SK-N-SH treated with all-trans-retinoic acid at 6 μM for 48 hours (cell line): ENCODE results near the gene SCAND1.

Experiments used
- ARNTL ChIP-seq: fragments of 450-650 bp; formaldehyde crosslinking; IDR thresholded peaks from 2 replicates; pipeline ENCODE4 v1.5.0; 2020; ENCODE audit warnings: low read depth, mild to moderate bottlenecking, moderate library complexity, borderline replicate concordance
- BACH2 ChIP-seq: fragments of 250-450 bp; sonication (Bioruptor Pico); IDR thresholded peaks from 2 replicates; pipeline ENCODE4 v1.9.0; 2021; ENCODE audit warnings: mild to moderate bottlenecking, borderline replicate concordance
- CSDC2 ChIP-seq: fragments of 250-450 bp; sonication (Bioruptor Pico); IDR thresholded peaks from 2 replicates; pipeline ENCODE4 v1.5.0; 2020; ENCODE audit warnings: mild to moderate bottlenecking, moderate library complexity
- ESRRG ChIP-seq: fragments of 250-450 bp; sonication (Bioruptor Pico); IDR thresholded peaks from 2 replicates; pipeline ENCODE4 v1.6.1; 2021; ENCODE audit warnings: mild to moderate bottlenecking
- RARB ChIP-seq: fragments of 250-450 bp; sonication (Bioruptor Pico); IDR thresholded peaks from 2 replicates; pipeline ENCODE4 v1.8.0; 2021; ENCODE audit warnings: mild to moderate bottlenecking, moderate library complexity
- ZC3H10 ChIP-seq: fragments of 250-450 bp; sonication (Bioruptor Pico); IDR thresholded peaks from 2 replicates; pipeline ENCODE4 v1.5.1; 2021; ENCODE audit warnings: mild to moderate bottlenecking, moderate library complexity
- ZFP3 ChIP-seq: fragments of 250-450 bp; sonication (Bioruptor Pico); IDR thresholded peaks from 2 replicates; pipeline ENCODE4 v1.5.0; 2020; ENCODE audit warnings: mild to moderate bottlenecking, moderate library complexity
- ZFP30 ChIP-seq: fragments of 450-650 bp; formaldehyde crosslinking; IDR thresholded peaks from 2 replicates; pipeline ENCODE4 v1.5.0; 2022; ENCODE audit warnings: mild to moderate bottlenecking, moderate library complexity
- TF ChIP-seq, protein P1 (sequence below): fragments of 250-450 bp; sonication (Bioruptor Pico); IDR thresholded peaks from 2 replicates; pipeline ENCODE4 v1.5.0; 2020; ENCODE audit warnings: mild to moderate bottlenecking, moderate library complexity
- TF ChIP-seq, protein P2 (sequence below): fragments of 250-450 bp; sonication (Bioruptor Pico); IDR thresholded peaks from 2 replicates; pipeline ENCODE4 v1.8.0; 2020; ENCODE audit warnings: mild to moderate bottlenecking, moderate library complexity, borderline replicate concordance

DNA sequence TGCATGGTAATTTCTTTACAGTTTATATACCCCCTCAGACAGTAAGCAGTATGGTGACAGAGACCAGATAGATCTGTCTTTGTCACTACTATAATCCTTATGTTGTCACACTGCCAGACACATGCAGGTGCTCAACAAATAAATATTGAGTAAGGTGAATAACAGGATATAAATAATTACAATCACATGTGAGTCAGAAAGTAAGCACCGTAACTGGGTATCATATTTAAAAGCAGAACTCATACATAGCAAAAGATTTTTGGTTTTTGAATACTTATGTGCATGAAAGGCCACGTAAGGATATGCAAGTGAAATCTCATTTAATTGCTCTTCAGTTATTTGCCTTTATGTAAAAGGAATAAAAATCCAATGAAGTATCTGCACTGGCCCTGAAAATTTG lies 31.5 kb upstream of the SCAND1 start:
- no peak for TF ChIP-seq ZFP3
- TF ChIP-seq BACH2 (CRISPR knock-in tag) = no peak
- TF ChIP-seq CSDC2 (CRISPR knock-in tag) = no peak
- no peak for TF ChIP-seq ZFP30
- TF ChIP-seq, protein P1, sequence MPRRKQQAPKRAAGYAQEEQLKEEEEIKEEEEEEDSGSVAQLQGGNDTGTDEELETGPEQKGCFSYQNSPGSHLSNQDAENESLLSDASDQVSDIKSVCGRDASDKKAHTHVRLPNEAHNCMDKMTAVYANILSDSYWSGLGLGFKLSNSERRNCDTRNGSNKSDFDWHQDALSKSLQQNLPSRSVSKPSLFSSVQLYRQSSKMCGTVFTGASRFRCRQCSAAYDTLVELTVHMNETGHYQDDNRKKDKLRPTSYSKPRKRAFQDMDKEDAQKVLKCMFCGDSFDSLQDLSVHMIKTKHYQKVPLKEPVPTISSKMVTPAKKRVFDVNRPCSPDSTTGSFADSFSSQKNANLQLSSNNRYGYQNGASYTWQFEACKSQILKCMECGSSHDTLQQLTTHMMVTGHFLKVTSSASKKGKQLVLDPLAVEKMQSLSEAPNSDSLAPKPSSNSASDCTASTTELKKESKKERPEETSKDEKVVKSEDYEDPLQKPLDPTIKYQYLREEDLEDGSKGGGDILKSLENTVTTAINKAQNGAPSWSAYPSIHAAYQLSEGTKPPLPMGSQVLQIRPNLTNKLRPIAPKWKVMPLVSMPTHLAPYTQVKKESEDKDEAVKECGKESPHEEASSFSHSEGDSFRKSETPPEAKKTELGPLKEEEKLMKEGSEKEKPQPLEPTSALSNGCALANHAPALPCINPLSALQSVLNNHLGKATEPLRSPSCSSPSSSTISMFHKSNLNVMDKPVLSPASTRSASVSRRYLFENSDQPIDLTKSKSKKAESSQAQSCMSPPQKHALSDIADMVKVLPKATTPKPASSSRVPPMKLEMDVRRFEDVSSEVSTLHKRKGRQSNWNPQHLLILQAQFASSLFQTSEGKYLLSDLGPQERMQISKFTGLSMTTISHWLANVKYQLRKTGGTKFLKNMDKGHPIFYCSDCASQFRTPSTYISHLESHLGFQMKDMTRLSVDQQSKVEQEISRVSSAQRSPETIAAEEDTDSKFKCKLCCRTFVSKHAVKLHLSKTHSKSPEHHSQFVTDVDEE (CRISPR knock-in tag) = no peak
- no peak for TF ChIP-seq RARB (CRISPR knock-in tag)
- TF ChIP-seq ARNTL (CRISPR knock-in tag) = no peak
- TF ChIP-seq, protein P2, sequence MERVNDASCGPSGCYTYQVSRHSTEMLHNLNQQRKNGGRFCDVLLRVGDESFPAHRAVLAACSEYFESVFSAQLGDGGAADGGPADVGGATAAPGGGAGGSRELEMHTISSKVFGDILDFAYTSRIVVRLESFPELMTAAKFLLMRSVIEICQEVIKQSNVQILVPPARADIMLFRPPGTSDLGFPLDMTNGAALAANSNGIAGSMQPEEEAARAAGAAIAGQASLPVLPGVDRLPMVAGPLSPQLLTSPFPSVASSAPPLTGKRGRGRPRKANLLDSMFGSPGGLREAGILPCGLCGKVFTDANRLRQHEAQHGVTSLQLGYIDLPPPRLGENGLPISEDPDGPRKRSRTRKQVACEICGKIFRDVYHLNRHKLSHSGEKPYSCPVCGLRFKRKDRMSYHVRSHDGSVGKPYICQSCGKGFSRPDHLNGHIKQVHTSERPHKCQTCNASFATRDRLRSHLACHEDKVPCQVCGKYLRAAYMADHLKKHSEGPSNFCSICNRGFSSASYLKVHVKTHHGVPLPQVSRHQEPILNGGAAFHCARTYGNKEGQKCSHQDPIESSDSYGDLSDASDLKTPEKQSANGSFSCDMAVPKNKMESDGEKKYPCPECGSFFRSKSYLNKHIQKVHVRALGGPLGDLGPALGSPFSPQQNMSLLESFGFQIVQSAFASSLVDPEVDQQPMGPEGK (CRISPR knock-in tag) = no peak
- no peak for TF ChIP-seq ESRRG (CRISPR knock-in tag)
- no peak for TF ChIP-seq ZC3H10 (CRISPR knock-in tag)
